ENCODE results near the gene CFAP100. TPM values are rescaled to one million over a fixed set of nuclear protein-coding genes. Genes with fewer than 3 reads are reported as not detected.

Gene CFAP100
- total RNA-seq, 3 donors from 2014 or later: not detected

GRCh38 chr3:126397610-126398422 lies 3.1 kb downstream of the CFAP100 start:
- no peaks in the 10 kb centered on the region for H3K36me3 Mint-ChIP-seq (ENCODE audit: insufficient read depth)
- H3K27me3 Mint-ChIP-seq (ENCODE audit: low read depth): peaks cover 32% of the 10 kb centered on the region
- H3K4me3 Mint-ChIP-seq: no peak overlapping the region
- DNase-seq (no peak), ATAC-seq (no peak)
- H3K4me1 Mint-ChIP-seq (ENCODE audit: low read depth): no peaks in the 10 kb centered on the region
- no peaks in the 10 kb centered on the region for H3K9me3 Mint-ChIP-seq

GRCh38 chr3:126398423-126399350 lies 4.0 kb downstream of the CFAP100 start:
- H3K4me3 Mint-ChIP-seq: no peak overlapping the region
- DNase-seq (no peak), ATAC-seq (no peak)
- H3K9me3 Mint-ChIP-seq: no peaks in the 10 kb centered on the region
- H3K27me3 Mint-ChIP-seq (ENCODE audit: low read depth): peaks cover 26% of the 10 kb centered on the region
- no peaks in the 10 kb centered on the region for H3K4me1 Mint-ChIP-seq (ENCODE audit: low read depth)
- H3K36me3 Mint-ChIP-seq (ENCODE audit: insufficient read depth): no peaks in the 10 kb centered on the region

- H3K9me3 Mint-ChIP-seq: no peaks in the 10 kb centered on the region
- H3K36me3 Mint-ChIP-seq (ENCODE audit: insufficient read depth): no peaks in the 10 kb centered on the region
- H3K4me3 Mint-ChIP-seq: no peak overlapping the region
- DNase-seq (no peak), ATAC-seq (no peak)
- H3K4me1 Mint-ChIP-seq (ENCODE audit: low read depth): no peaks in the 10 kb centered on the region
- H3K27me3 Mint-ChIP-seq (ENCODE audit: low read depth): peaks cover 20% of the 10 kb centered on the region
These were observed 4.6 kb downstream of the CFAP100 start for GRCh38 chr3:126399351-126399735.

GRCh38 chr3:126399756-126400155 lies 5.0 kb downstream of the CFAP100 start:
- no peaks in the 10 kb centered on the region for H3K9me3 Mint-ChIP-seq
- H3K4me1 Mint-ChIP-seq (ENCODE audit: low read depth): no peaks in the 10 kb centered on the region
- DNase-seq (no peak), ATAC-seq (no peak)
- H3K4me3 Mint-ChIP-seq: no peak overlapping the region
- H3K36me3 Mint-ChIP-seq (ENCODE audit: insufficient read depth): no peaks in the 10 kb centered on the region
- peaks cover 20% of the 10 kb centered on the region for H3K27me3 Mint-ChIP-seq (ENCODE audit: low read depth)

GRCh38 chr3:126401611-126402160 lies 7.0 kb downstream of the CFAP100 start:
- no peak for ATAC-seq
- Mint-ChIP-seq H3K4me3 (no peak overlapping the region), H3K36me3 (ENCODE audit: insufficient read depth) (no peaks in the 10 kb centered on the region)

GRCh38 chr3:126402178-126402577 lies 7.5 kb downstream of the CFAP100 start:
- DNase-seq (no peak), ATAC-seq (no peak)
- Mint-ChIP-seq H3K27me3 (ENCODE audit: low read depth) (peaks cover 18% of the 10 kb centered on the region), H3K9me3 (no peaks in the 10 kb centered on the region), H3K36me3 (ENCODE audit: insufficient read depth) (no peaks in the 10 kb centered on the region), H3K4me1 (ENCODE audit: low read depth) (no peaks in the 10 kb centered on the region), H3K4me3 (no peak overlapping the region)

More at GRCh38 chr3:126401611-126402160, 7.0 kb downstream of the CFAP100 start:
- H3K27me3 Mint-ChIP-seq (ENCODE audit: low read depth): peaks cover 18% of the 10 kb centered on the region
- DNase-seq: no peak
- no peaks in the 10 kb centered on the region for H3K4me1 Mint-ChIP-seq (ENCODE audit: low read depth)
- no peaks in the 10 kb centered on the region for H3K9me3 Mint-ChIP-seq

GRCh38 chr3:126402666-126403302 lies 8.1 kb downstream of the CFAP100 start:
- H3K36me3 Mint-ChIP-seq (ENCODE audit: insufficient read depth): no peaks in the 10 kb centered on the region
- H3K9me3 Mint-ChIP-seq: no peaks in the 10 kb centered on the region
- H3K4me3 Mint-ChIP-seq: no peak overlapping the region
- DNase-seq (no peak), ATAC-seq (no peak)
- no peaks in the 10 kb centered on the region for H3K4me1 Mint-ChIP-seq (ENCODE audit: low read depth)
- H3K27me3 Mint-ChIP-seq (ENCODE audit: low read depth): peaks cover 18% of the 10 kb centered on the region

- Mint-ChIP-seq H3K27me3 (ENCODE audit: low read depth) (peaks cover 26% of the 10 kb centered on the region), H3K4me1 (ENCODE audit: low read depth) (no peaks in the 10 kb centered on the region), H3K4me3 (no peak overlapping the region), H3K36me3 (ENCODE audit: insufficient read depth) (no peaks in the 10 kb centered on the region), H3K9me3 (peaks cover 4% of the 10 kb centered on the region)
- no peak for ATAC-seq
- DNase-seq: no peak
These were observed 11.9 kb downstream of the CFAP100 start for GRCh38 chr3:126406389-126407296.

- ATAC-seq: no peak
- no peak for DNase-seq
- H3K27me3 Mint-ChIP-seq (ENCODE audit: low read depth): peaks cover 26% of the 10 kb centered on the region
- H3K4me3 Mint-ChIP-seq: no peak overlapping the region
- H3K9me3 Mint-ChIP-seq: peaks cover 4% of the 10 kb centered on the region
- no peaks in the 10 kb centered on the region for H3K36me3 Mint-ChIP-seq (ENCODE audit: insufficient read depth)
- H3K4me1 Mint-ChIP-seq (ENCODE audit: low read depth): no peaks in the 10 kb centered on the region
These were observed 12.8 kb downstream of the CFAP100 start for GRCh38 chr3:126407412-126408044.

- no peaks in the 10 kb centered on the region for H3K4me1 Mint-ChIP-seq (ENCODE audit: low read depth)
- peaks cover 26% of the 10 kb centered on the region for H3K27me3 Mint-ChIP-seq (ENCODE audit: low read depth)
These were observed 13.4 kb downstream of the CFAP100 start for GRCh38 chr3:126408099-126408498.

GRCh38 chr3:126412841-126413692 lies 18.4 kb downstream of the CFAP100 start:
- ATAC-seq: no peak
- Mint-ChIP-seq H3K9me3 (peaks cover 4% of the 10 kb centered on the region), H3K4me3 (no peak overlapping the region), H3K27me3 (ENCODE audit: low read depth) (peaks cover 41% of the 10 kb centered on the region), H3K4me1 (ENCODE audit: low read depth) (no peaks in the 10 kb centered on the region), H3K36me3 (ENCODE audit: insufficient read depth) (no peaks in the 10 kb centered on the region)
- DNase-seq: no peak

More at GRCh38 chr3:126408099-126408498, 13.4 kb downstream of the CFAP100 start:
- DNase-seq (no peak), ATAC-seq (no peak)
- Mint-ChIP-seq H3K4me3 (no peak overlapping the region), H3K9me3 (peaks cover 4% of the 10 kb centered on the region), H3K36me3 (ENCODE audit: insufficient read depth) (no peaks in the 10 kb centered on the region)

- H3K27me3 Mint-ChIP-seq (ENCODE audit: low read depth): peaks cover 41% of the 10 kb centered on the region
- H3K4me1 Mint-ChIP-seq (ENCODE audit: low read depth): no peaks in the 10 kb centered on the region
- DNase-seq (no peak), ATAC-seq (no peak)
- no peak overlapping the region for H3K4me3 Mint-ChIP-seq
- no peaks in the 10 kb centered on the region for H3K36me3 Mint-ChIP-seq (ENCODE audit: insufficient read depth)
- H3K9me3 Mint-ChIP-seq: peaks cover 4% of the 10 kb centered on the region
These were observed 19.0 kb downstream of the CFAP100 start for GRCh38 chr3:126413693-126414080.

Data from activated T-cell treated with anti-CD3 and anti-CD28 coated beads, Interleukin-2, amount 50 U/mL, for 4 hours (primary cell).